OCI-LY3 (cell line): ENCODE results near the gene ZNF428.

Source experiments
- CTCF ChIP-seq: fragments of 200-600, 300-600 bp; sonication (generic); IDR thresholded peaks from 2 replicates; pipeline ENCODE4 v1.5.1; 2014; ENCODE audit warnings: antibody characterized with exemption, low read length, low read depth
- EZH2phosphoT487 ChIP-seq: fragments of 200-600 bp; shearing (Covaris generic); IDR thresholded peaks from 2 replicates; pipeline ENCODE4 v1.6.1; 2018; ENCODE audit warnings: antibody characterized with exemption, mixed run types, low read depth

GRCh38 chr19:43668406-43669109 is 49.1 kb upstream of the ZNF428 start:
- TF ChIP-seq CTCF (no peak), EZH2phosphoT487 (no peak)
